8988T (cell line): ENCODE results near the gene CYTH1.

Source experiments
- DNase-seq: peaks from one replicate; pipeline ENCODE4 v3.0.0; 2011

Gene CYTH1

GRCh38 chr17:78734793-78735641 is 47.1 kb downstream of the CYTH1 start:
- no peak for DNase-seq

DNA sequence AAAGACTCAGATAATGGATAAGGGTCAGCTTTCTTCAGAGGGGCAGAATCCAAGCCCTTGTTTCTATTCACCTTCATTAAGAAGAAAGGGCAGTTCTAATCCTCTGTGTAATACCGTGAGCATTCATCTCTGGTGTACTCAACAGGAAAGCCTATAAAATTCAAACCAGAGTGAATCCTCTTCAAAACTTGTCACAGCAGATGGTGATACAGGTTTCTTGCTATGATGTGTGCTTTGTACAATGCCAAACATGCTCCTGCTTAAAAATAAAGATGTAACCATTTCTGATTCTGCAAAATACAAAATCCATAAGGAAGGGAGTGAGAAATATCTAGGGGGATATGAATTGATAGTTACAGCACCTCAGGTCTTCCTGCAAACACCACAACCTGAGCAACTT is 49.7 kb downstream of the CYTH1 start:
- DNase-seq: no peak

DNA sequence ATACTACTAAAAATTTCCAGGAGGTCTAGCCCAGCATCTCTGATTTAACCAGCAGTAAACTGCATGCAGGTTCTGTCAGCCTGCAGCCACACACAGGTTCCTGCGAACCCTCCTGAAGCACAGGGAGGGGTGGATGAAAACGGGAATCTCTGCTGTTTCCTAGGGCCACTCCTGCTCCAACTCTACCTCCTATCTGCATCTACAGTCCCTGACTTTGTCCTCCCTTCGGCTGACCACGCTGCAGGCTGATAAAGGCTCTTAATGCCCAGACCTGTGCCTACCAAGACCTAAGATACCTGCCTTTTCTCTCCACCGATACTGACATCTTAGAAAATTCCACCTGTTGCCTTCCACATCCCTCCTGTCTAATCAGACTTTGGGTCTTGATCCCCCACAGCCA is 50.2 kb downstream of the CYTH1 start:
- no peak for DNase-seq

GRCh38 chr17:78729641-78730040 is 52.4 kb downstream of the CYTH1 start:
- no peak for DNase-seq

DNA sequence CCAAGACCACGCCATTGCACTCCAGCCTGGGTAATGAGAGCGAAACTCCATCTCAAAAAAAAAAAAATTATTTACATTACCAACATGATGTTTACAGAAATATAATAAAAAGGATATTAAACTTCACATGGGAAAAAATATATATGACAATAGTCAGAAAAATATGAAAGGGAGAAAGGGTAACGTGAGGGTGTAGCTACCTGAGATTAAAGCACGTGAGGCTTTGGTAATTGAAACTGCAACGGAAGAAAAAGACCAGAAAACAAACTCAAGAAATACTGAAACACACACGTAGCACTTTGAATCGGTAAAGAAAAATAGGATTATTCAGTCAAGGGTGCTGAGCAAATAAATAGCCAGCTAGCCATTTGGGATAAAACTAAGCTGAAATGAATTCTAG is 53.6 kb downstream of the CYTH1 start:
- DNase-seq: no peak

- DNase-seq: no peak
Observed at GRCh38 chr17:78727476-78728229, 54.4 kb downstream of the CYTH1 start.

DNA sequence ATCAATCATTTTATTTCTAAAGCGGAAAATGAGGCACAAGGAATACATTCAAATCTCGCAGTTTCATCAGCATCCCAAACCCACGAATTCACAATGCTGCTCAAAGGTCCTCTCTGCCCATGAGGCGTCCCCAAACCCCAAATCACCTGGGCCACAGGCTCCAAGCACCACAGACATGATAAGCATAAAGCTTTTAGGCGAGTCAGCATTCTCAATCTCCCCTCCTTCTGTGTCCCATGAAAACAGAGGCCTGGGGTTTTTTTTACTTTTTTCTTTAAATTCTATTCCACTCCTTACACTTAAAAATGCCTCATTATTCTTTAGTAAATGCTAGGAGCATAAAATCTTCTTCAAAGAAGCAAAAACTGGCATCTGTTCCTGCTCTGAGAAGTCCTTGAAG is 55.0 kb downstream of the CYTH1 start:
- no peak for DNase-seq

- no peak for DNase-seq
Observed at GRCh38 chr17:78726513-78726912, 55.6 kb downstream of the CYTH1 start.

- DNase-seq: no peak
Observed at GRCh38 chr17:78725448-78726021, 56.5 kb downstream of the CYTH1 start.

DNA sequence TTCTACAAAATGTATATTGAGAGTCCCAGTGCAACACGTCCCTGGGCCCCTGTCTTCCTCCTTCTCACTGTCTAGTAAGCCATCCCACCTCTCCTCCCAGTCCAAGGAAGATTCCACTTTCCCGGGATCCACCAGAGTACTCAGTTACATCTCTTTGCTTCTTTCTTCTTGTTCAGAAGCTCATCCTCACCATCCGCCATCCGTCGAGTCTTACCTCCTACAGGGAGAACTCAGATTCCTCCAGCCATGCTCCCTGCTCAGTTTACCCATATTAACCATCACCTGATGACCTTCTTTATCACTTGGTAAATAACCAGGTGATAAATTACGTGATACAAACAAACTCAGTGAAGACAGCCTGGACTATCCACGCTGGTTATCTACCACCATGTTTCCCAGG is 57.1 kb downstream of the CYTH1 start:
- no peak for DNase-seq

DNA sequence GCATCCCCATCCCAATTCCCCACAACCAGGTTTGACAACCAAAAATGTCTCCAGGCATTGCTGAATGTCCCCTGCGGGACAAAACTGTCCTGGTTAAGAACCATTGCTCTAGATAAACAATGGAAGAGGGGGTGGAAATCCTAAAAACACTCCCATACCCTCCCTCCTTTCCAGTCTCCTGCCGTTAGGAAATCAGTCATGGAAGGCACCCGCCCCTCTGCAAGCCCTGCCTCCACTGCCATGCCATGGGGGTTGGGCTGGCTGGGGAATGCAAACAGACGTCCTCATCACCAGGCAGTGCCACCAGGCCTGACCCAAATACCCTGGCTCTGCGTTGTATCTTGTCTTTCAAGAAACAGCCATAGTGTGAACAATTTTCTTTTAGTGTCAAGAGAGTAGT is 57.5 kb downstream of the CYTH1 start:
- DNase-seq: no peak

DNA sequence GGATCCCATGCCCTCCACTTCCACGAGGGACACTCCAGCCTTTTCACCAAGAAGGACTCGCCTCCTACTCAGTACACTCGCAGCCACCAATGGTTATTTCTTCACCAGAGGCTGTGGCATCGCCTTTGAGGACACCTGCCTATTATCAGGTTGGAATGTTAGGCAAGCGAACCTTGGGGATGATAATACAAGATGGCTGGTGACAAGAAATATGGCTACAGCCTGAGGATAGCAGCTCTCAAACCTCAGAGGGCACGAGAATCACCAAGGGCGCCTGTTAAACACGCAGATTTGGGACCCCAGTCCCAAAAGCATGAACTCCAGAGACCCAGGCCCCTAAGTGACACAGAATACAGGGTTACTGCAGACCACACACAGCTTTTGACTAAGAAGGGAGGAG is 58.1 kb downstream of the CYTH1 start:
- no peak for DNase-seq

DNA sequence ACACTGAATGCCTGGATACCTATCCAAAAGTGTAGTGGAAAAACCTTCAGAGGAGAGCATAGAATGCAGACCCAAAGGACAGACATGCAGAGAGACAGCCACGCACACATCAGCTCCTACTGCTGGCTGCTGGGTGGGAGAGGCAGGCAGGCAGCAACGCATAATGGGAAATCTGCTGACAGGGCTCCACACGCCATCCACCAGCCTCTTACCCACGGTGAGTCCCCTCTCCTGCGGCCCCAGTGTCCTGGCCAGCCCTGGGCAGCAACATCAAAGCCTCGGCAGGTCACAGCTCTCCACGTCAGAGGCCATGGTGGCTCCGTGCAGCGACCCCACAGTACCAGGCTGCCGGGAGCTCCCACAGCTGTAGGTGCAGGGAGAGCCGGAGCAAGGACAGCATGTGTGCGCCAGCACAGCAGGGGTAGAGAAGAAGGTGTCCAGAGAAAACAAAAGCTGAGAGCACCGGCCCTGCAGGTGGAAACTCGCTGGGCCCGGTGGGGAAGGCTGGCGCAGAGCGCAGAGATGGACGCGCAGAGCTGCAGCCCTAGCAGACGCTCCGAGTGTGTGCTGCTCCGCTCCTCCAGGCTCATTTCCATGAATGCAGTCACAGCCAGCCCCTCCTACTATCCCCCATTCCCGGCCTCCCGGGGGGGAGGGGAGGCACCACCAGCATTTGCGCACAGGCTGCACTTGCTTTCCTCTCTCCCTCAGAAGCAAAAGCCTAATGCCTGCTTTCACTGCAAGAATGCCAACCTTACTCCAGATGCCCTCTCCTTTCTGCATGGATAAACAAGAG is 58.9 kb downstream of the CYTH1 start:
- DNase-seq: no peak

GRCh38 chr17:78722246-78722761 is 59.8 kb downstream of the CYTH1 start:
- DNase-seq: no peak

GRCh38 chr17:78719630-78720298 is 62.3 kb downstream of the CYTH1 start:
- DNase-seq: no peak

- no peak for DNase-seq
Observed at GRCh38 chr17:78718575-78719208, 63.4 kb downstream of the CYTH1 start.

- no peak for DNase-seq
Observed at GRCh38 chr17:78717431-78717980, 64.6 kb downstream of the CYTH1 start.

GRCh38 chr17:78716814-78717393 is 65.2 kb downstream of the CYTH1 start:
- DNase-seq: no peak

DNA sequence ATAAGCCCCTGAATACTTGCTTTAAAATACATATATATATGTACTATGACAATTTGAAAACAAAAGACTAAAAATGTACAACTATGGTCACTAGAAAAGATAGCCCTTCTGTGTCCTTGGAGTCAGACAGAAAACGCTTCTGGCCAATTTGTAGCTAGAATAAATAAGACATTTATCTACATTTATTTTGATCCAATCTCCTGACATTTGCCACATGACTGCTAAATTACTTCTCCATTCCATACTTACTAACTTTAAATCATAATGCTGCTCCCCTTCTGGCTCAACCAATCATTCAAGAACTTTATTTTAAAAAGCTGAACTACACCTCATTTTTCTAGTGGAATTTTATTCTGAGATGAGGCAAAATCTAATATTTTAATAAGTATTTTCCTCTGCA is 65.8 kb downstream of the CYTH1 start:
- no peak for DNase-seq

GRCh38 chr17:78715876-78716275 is 66.2 kb downstream of the CYTH1 start:
- no peak for DNase-seq
